HK-2 (cell line): ENCODE data around the gene DSTN.

Source experiments
- DNase-seq: peaks from one replicate; pipeline ENCODE4 v3.0.0-alpha.2; 2018; ENCODE audit not compliant: unreplicated experiment

Gene DSTN

GRCh38 chr20:17637985-17638640 lies 68.2 kb downstream of the DSTN start:
- DNase-seq, result no peak

- DNase-seq, result no peak
Measured at GRCh38 chr20:17638835-17639407, 69.0 kb downstream of the DSTN start.

GRCh38 chr20:17640146-17640874 lies 70.4 kb downstream of the DSTN start:
- DNase-seq, result no peak

- no peak for DNase-seq
Measured at GRCh38 chr20:17640875-17641378, 71.1 kb downstream of the DSTN start.

GRCh38 chr20:17641520-17641964 lies 71.7 kb downstream of the DSTN start:
- DNase-seq, result no peak

GRCh38 chr20:17641993-17642392 lies 72.1 kb downstream of the DSTN start:
- DNase-seq, result no peak

GRCh38 chr20:17642404-17643269 lies 72.8 kb downstream of the DSTN start:
- no peak for DNase-seq

GRCh38 chr20:17643531-17644188 lies 73.8 kb downstream of the DSTN start:
- no peak for DNase-seq

GRCh38 chr20:17644451-17644850 lies 74.6 kb downstream of the DSTN start:
- DNase-seq, result no peak

- DNase-seq, result no peak
Measured at GRCh38 chr20:17645010-17645409, 75.1 kb downstream of the DSTN start.

GRCh38 chr20:17645546-17646208 lies 75.8 kb downstream of the DSTN start:
- DNase-seq, result no peak

GRCh38 chr20:17646209-17646960 lies 76.5 kb downstream of the DSTN start:
- DNase-seq, result no peak

GRCh38 chr20:17646961-17647301 lies 77.1 kb downstream of the DSTN start:
- DNase-seq, result no peak

- no peak for DNase-seq
Measured at GRCh38 chr20:17647391-17648314, 77.8 kb downstream of the DSTN start.

GRCh38 chr20:17648315-17648646 lies 78.4 kb downstream of the DSTN start:
- no peak for DNase-seq

GRCh38 chr20:17648791-17649730 lies 79.2 kb downstream of the DSTN start:
- no peak for DNase-seq

- no peak for DNase-seq
Measured at GRCh38 chr20:17650301-17651128, 80.6 kb downstream of the DSTN start.
